Natural killer cell treated with Interleukin-12 subunit alpha and Interleukin-12 subunit beta and Interleukin-15 and Interleukin-18, amount 100 ng/mL, for 72 hours (primary cell): Measurements from ENCODE around the gene UHRF2. TPM values are rescaled to one million over a fixed set of nuclear protein-coding genes. Genes with fewer than 3 reads are reported as not detected.
"Not testable (repeated sequence)": the region's sequence is repeated elsewhere in the genome, so short reads cannot be mapped to it uniquely, and the experiment has no call there.

Experiments
- ATAC-seq, 2 donors: fragments of 150-1000 bp; cut with Tn5 transposase in 1 of 2; sonication (Bioruptor Pico), chemical (Tn5 transposase) in 1 of 2; 2 replicates each; pipeline ENCODE4 v1.10.0; 2021
- DNase-seq: peaks from one replicate; pipeline ENCODE4 v3.0.0; 2022; ENCODE audit warnings: low spot score
- H3K27ac Mint-ChIP-seq, 2 donors: 1 replicate in 1 of 2; 2 replicates in 1 of 2; pipeline ENCODE4 v1.8.0; 2022; ENCODE audit warnings: mixed read lengths in 2 of 2, mild to moderate bottlenecking in 1 of 2, moderate library complexity in 1 of 2
- H3K27me3 Mint-ChIP-seq, 2 donors: 1 replicate in 1 of 2; 2 replicates in 1 of 2; pipeline ENCODE4 v1.8.0; 2022; ENCODE audit warnings: mixed read lengths in 2 of 2
- H3K36me3 Mint-ChIP-seq: one replicate; pipeline ENCODE4 v1.8.0; 2022; ENCODE audit warnings: mixed read lengths
- H3K4me1 Mint-ChIP-seq, 2 donors: 1 replicate in 1 of 2; 2 replicates in 1 of 2; pipeline ENCODE4 v1.8.0; 2022; ENCODE audit warnings: low read depth in 2 of 2, mixed read lengths in 2 of 2, mild to moderate bottlenecking in 1 of 2
- H3K4me3 Mint-ChIP-seq: one replicate; pipeline ENCODE4 v1.8.0; 2022; ENCODE audit warnings: mixed read lengths
- H3K9me3 Mint-ChIP-seq: 2 replicates; pipeline ENCODE4 v1.8.0; 2022; ENCODE audit warnings: mixed read lengths
- total RNA-seq, 2 donors: library from RNA; stranded (reverse); gene quantifications; one replicate each; pipeline ENCODE4 v1.2.3, GENCODE V29; 2022

The UHRF2 gene
- total RNA-seq, 2 donors from 2014 or later: 50.2 to 104 TPM

GRCh38 chr9:6443661-6444060 lies 30.7 kb downstream of the UHRF2 start:
- peaks cover 34 to 47% of the 10 kb centered on the region in 2 donors for H3K4me1 Mint-ChIP-seq
- no peak for DNase-seq
- H3K27ac Mint-ChIP-seq: no peak overlapping the region
- H3K27me3 Mint-ChIP-seq: no peaks in the 10 kb centered on the region
- no peak for ATAC-seq
- H3K4me3 Mint-ChIP-seq: no peak overlapping the region
- H3K9me3 Mint-ChIP-seq: no peaks in the 10 kb centered on the region
- H3K36me3 Mint-ChIP-seq: no peaks in the 10 kb centered on the region

GRCh38 chr9:6444128-6444527 lies 31.1 kb downstream of the UHRF2 start:
- H3K4me3 Mint-ChIP-seq: no peak overlapping the region
- peaks cover 35 to 47% of the 10 kb centered on the region in 2 donors for H3K4me1 Mint-ChIP-seq
- no peak for ATAC-seq
- no peaks in the 10 kb centered on the region for H3K9me3 Mint-ChIP-seq
- H3K36me3 Mint-ChIP-seq: no peaks in the 10 kb centered on the region
- H3K27me3 Mint-ChIP-seq: no peaks in the 10 kb centered on the region
- DNase-seq: no peak
- no peak overlapping the region for H3K27ac Mint-ChIP-seq

GRCh38 chr9:6449086-6449485 lies 36.1 kb downstream of the UHRF2 start:
- H3K36me3 Mint-ChIP-seq: no peaks in the 10 kb centered on the region
- no peak overlapping the region for H3K27ac Mint-ChIP-seq
- DNase-seq (no peak), ATAC-seq (peak; percentile 59 to 68)
- H3K9me3 Mint-ChIP-seq: no peaks in the 10 kb centered on the region
- no peak overlapping the region for H3K4me3 Mint-ChIP-seq
- H3K4me1 Mint-ChIP-seq: peaks cover 41 to 57% of the 10 kb centered on the region in 2 donors
- H3K27me3 Mint-ChIP-seq: no peaks in the 10 kb centered on the region

GRCh38 chr9:6449645-6450044 lies 36.6 kb downstream of the UHRF2 start:
- ATAC-seq: no peak
- H3K4me1 Mint-ChIP-seq: peaks cover 44 to 52% of the 10 kb centered on the region in 2 donors
- DNase-seq: no peak
- H3K27me3 Mint-ChIP-seq: no peaks in the 10 kb centered on the region
- H3K4me3 Mint-ChIP-seq: no peak overlapping the region
- H3K27ac Mint-ChIP-seq: peak overlapping the region in 1 of 2 donors; percentile 10
- no peaks in the 10 kb centered on the region for H3K9me3 Mint-ChIP-seq
- H3K36me3 Mint-ChIP-seq: no peaks in the 10 kb centered on the region

- H3K36me3 Mint-ChIP-seq: no peaks in the 10 kb centered on the region
- DNase-seq: no peak
- no peaks in the 10 kb centered on the region for H3K9me3 Mint-ChIP-seq
- no peak for ATAC-seq
- no peak overlapping the region for H3K27ac Mint-ChIP-seq
- peaks cover 44 to 52% of the 10 kb centered on the region in 2 donors for H3K4me1 Mint-ChIP-seq
- no peak overlapping the region for H3K4me3 Mint-ChIP-seq
- no peaks in the 10 kb centered on the region for H3K27me3 Mint-ChIP-seq
These were observed 37.8 kb downstream of the UHRF2 start for GRCh38 chr9:6450641-6451375.

- H3K27me3 Mint-ChIP-seq, H3K27ac Mint-ChIP-seq, H3K4me3 Mint-ChIP-seq, H3K9me3 Mint-ChIP-seq, DNase-seq, ATAC-seq: not testable (repeated sequence)
- Mint-ChIP-seq H3K4me1 (peaks cover 40 to 47% of the 10 kb centered on the region in 2 donors), H3K36me3 (peaks cover 11% of the 10 kb centered on the region)
These were observed 42.3 kb downstream of the UHRF2 start for GRCh38 chr9:6455292-6455691.

- H3K27me3 Mint-ChIP-seq, H3K9me3 Mint-ChIP-seq, ATAC-seq, DNase-seq, H3K4me3 Mint-ChIP-seq: not testable (repeated sequence)
- H3K27ac Mint-ChIP-seq: peak overlapping the region; percentile 5 to 26
- peaks cover 15% of the 10 kb centered on the region for H3K36me3 Mint-ChIP-seq
- H3K4me1 Mint-ChIP-seq: peaks cover 30 to 36% of the 10 kb centered on the region in 2 donors
These were observed 45.7 kb downstream of the UHRF2 start for GRCh38 chr9:6458704-6459103.

- DNase-seq (no peak), ATAC-seq (no peak)
- H3K36me3 Mint-ChIP-seq: peaks cover 15% of the 10 kb centered on the region
- peaks cover 4% of the 10 kb centered on the region for H3K9me3 Mint-ChIP-seq
- no peak overlapping the region for H3K4me3 Mint-ChIP-seq
- peaks cover 30% of the 10 kb centered on the region in 2 donors for H3K4me1 Mint-ChIP-seq
- no peak overlapping the region for H3K27ac Mint-ChIP-seq
- no peaks in the 10 kb centered on the region for H3K27me3 Mint-ChIP-seq
These were observed 46.7 kb downstream of the UHRF2 start for GRCh38 chr9:6459718-6460117.

GRCh38 chr9:6460189-6460768 lies 47.3 kb downstream of the UHRF2 start:
- H3K36me3 Mint-ChIP-seq: peaks cover 20% of the 10 kb centered on the region
- no peak for ATAC-seq

GRCh38 chr9:6461619-6462018 lies 48.6 kb downstream of the UHRF2 start:
- Mint-ChIP-seq H3K27me3 (no peaks in the 10 kb centered on the region), H3K4me1 (peaks cover 25 to 27% of the 10 kb centered on the region in 2 donors), H3K36me3 (peaks cover 22% of the 10 kb centered on the region), H3K27ac (no peak overlapping the region), H3K9me3 (peaks cover 4% of the 10 kb centered on the region), H3K4me3 (no peak overlapping the region)
- ATAC-seq (no peak), DNase-seq (no peak)

More at GRCh38 chr9:6460189-6460768, 47.3 kb downstream of the UHRF2 start:
- no peak for DNase-seq
- H3K9me3 Mint-ChIP-seq: peaks cover 4% of the 10 kb centered on the region
- no peak overlapping the region for H3K27ac Mint-ChIP-seq
- peaks cover 30 to 32% of the 10 kb centered on the region in 2 donors for H3K4me1 Mint-ChIP-seq
- H3K27me3 Mint-ChIP-seq: no peaks in the 10 kb centered on the region
- H3K4me3 Mint-ChIP-seq: no peak overlapping the region

GRCh38 chr9:6467006-6467625 lies 54.1 kb downstream of the UHRF2 start:
- H3K4me3 Mint-ChIP-seq: no peak overlapping the region
- no peaks in the 10 kb centered on the region for H3K27me3 Mint-ChIP-seq
- no peak overlapping the region for H3K27ac Mint-ChIP-seq
- H3K36me3 Mint-ChIP-seq: peaks cover 11% of the 10 kb centered on the region
- H3K9me3 Mint-ChIP-seq: no peaks in the 10 kb centered on the region
- ATAC-seq (no peak), DNase-seq (no peak)
- H3K4me1 Mint-ChIP-seq: peaks cover 6 to 9% of the 10 kb centered on the region in 2 donors

- no peaks in the 10 kb centered on the region for H3K27me3 Mint-ChIP-seq
- no peak overlapping the region for H3K27ac Mint-ChIP-seq
- H3K4me1 Mint-ChIP-seq: peaks cover 7 to 9% of the 10 kb centered on the region in 2 donors
- no peak overlapping the region for H3K4me3 Mint-ChIP-seq
- peaks cover 5% of the 10 kb centered on the region for H3K36me3 Mint-ChIP-seq
- H3K9me3 Mint-ChIP-seq: no peaks in the 10 kb centered on the region
- DNase-seq: no peak
- no peak for ATAC-seq
These were observed 58.3 kb downstream of the UHRF2 start for GRCh38 chr9:6471231-6471850.

GRCh38 chr9:6473151-6473550 lies 60.2 kb downstream of the UHRF2 start:
- no peaks in the 10 kb centered on the region for H3K9me3 Mint-ChIP-seq
- peaks cover 3 to 4% of the 10 kb centered on the region in 2 donors for H3K4me1 Mint-ChIP-seq
- H3K27me3 Mint-ChIP-seq: no peaks in the 10 kb centered on the region
- H3K36me3 Mint-ChIP-seq: no peaks in the 10 kb centered on the region
- no peak overlapping the region for H3K27ac Mint-ChIP-seq
- no peak for DNase-seq
- no peak for ATAC-seq
- H3K4me3 Mint-ChIP-seq: no peak overlapping the region

GRCh38 chr9:6479959-6480358 lies 67.0 kb downstream of the UHRF2 start:
- H3K27me3 Mint-ChIP-seq: no peaks in the 10 kb centered on the region
- no peaks in the 10 kb centered on the region for H3K9me3 Mint-ChIP-seq
- no peak for DNase-seq
- no peak overlapping the region for H3K27ac Mint-ChIP-seq
- peaks cover 0 to 3% of the 10 kb centered on the region in 2 donors for H3K4me1 Mint-ChIP-seq
- peaks cover under 1% of the 10 kb centered on the region for H3K36me3 Mint-ChIP-seq
- ATAC-seq: no peak
- H3K4me3 Mint-ChIP-seq: no peak overlapping the region
